GM18519 (cell line): ENCODE measurements around the gene WDSUB1.

Experiments used
- ATAC-seq: cut with Tn5 transposase; IDR thresholded peaks from one replicate; pipeline ENCODE4 v1.9.1; 2021; ENCODE audit warnings: mild to moderate bottlenecking, moderate library complexity; ENCODE audit not compliant: unreplicated experiment, low FRiP score

WDSUB1 gene

DNA sequence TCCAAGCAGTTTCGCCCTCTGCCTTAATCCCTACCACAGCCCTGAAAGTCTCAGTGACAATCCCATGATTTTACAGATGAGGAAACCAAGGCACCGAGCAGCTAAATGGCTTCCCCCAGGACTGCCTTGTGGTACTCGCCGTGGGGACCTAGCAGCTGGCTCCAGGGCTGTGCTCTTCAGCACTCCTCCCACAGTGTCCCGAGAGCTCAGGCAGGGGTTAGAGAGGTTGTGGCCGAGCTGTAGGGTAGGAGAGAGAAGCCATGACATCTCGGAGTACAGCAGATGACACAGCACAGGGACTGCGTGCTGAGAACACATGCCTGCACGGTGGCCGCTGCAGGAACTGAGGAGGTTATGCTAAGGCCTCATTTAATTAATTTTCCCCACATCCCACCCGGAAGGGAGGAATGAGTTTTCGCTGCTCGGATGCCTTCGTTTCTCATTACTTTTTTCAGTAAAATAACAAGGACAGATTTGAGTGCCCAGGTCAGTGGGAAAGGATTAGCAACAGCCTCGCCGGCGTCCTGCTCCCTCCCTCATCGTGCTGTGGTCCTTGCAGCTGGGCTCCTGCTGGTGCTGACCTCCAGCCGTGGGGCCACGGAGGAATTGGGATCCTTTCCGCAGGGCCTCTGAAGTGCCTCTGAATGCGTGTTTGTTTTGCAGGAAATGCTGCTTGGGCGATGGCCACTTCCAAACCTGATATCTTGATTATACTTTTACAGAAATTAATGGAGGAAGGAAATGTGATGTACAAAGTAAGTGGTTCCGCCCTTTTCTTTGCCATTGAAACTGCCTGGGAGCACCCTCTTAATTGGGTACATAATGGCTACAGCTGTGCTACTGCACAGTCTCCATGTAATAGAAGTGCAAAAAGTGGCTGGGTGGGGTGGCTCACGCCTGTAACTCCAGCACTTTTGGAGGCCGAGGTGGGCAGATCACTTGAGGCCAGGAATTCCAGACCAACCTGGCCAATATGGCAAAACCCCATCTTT is 61.2 kb downstream of the WDSUB1 start:
- no peak for ATAC-seq

GRCh38 chr2:159224061-159224813 is 62.3 kb downstream of the WDSUB1 start:
- ATAC-seq, result no peak

GRCh38 chr2:159219394-159219998 is 67.0 kb downstream of the WDSUB1 start:
- ATAC-seq, result no peak

- no peak for ATAC-seq
Observed at GRCh38 chr2:159218389-159218788, 68.1 kb downstream of the WDSUB1 start.

DNA sequence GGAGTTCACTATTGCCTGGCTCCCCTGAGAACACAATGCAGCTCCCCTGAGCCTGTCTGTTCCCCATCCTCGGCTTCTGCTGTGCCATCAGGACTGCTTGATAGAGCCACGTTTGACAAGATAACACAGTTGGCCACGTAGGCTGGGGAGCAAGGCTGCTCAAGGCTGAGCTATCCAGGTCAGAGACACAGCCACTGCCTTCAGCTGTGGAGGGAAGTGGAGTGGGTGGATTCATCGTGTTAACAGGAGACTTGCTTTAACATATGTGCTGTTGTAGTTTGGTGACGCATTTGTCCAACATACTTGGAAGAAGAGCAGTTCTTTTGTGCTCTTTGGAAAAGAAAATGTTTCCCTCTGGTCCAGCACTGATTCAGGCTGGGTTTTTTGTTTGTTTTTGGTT is 68.8 kb downstream of the WDSUB1 start:
- ATAC-seq, result no peak

GRCh38 chr2:159215116-159215515 is 71.4 kb downstream of the WDSUB1 start:
- no peak for ATAC-seq

DNA sequence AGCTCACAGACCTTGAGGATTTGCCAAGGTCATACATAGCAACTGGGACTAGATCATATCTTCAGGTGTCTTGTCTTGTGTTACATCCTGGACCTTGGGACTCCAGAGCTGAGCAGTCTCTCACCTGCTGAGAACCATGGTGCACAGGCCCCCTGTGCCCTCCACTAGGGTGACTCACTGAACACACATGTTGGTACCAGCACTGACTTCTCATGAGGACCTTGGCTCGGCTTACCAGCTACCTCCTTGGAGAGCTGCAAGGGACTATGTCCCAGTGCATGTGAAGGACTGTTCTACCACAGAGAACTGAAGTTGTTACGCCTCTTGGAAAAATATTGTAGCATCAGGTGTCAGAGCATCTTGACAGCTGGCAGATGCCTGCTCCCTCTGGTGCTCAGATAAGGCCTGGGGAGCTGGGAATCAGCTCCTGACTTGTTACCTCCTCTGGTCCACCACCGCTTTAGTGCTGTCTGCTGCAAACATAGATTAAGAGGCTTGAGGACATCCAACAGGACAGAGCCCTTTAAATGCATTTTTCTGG is 72.1 kb downstream of the WDSUB1 start:
- no peak for ATAC-seq

DNA sequence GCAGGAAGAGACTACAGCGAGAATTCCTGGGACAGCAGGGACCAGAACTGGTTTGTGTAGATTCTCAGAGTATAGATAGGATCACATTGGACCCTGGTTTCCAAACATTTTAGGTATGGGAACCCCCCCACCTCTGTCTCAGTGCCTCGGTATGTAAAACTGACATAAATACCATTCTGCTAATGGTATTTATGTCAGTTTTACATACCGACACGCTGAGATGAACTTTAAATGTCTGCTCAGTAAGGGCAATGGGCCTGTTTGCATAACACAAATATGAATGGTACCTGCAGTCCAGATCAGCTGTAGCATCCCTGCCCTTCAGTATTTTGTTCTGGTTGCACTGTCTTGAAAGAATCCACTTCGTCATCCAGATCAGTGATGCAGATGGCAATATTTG is 73.2 kb downstream of the WDSUB1 start:
- ATAC-seq, result no peak

DNA sequence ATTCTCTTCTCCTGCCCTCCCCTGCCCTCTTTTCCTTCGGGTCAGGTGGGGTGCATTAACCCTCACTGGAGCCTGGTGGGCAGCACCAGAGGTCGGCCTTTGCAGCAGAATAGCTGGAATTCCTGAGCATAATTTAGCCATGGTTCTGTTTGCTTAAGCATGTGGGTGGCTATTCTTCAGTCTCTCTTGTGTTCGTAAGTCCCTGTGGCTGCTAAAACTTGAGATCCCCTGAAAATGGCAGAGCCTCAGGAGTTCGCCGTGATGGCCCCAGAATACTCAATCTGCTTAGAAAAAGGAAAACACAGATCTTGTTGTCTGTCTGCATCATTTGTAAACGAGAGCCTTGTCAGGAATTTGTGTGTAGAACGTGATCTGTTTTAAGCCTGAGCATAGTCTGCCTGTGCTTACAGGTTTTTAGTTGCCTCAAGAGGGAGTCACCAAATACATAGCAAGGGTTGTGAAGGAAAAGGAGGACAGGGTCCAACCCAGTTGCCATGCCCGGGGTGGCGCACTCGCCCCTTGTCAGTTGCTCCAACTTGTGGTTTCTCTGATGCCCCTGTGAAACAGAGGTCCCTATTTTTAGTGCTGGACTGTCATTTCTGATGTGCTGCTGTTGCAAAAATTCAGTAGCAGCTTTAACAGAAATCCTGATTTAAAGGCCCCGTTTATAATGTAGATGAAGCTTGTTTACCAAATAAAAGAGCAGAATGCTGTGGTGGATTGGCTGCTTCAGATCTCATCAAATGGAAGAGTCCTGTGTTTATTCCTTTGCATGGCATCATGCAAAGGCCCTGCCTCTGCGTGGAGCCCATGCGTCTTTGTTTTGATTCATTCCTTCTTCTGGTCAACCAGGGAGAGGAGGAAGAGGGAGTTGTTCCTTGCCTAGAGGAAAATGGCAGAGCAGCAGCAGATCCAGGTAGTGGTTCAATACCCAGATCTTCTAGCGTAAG is 74.8 kb downstream of the WDSUB1 start:
- ATAC-seq, result no peak

- no peak for ATAC-seq
Observed at GRCh38 chr2:159209341-159210306, 76.9 kb downstream of the WDSUB1 start.

DNA sequence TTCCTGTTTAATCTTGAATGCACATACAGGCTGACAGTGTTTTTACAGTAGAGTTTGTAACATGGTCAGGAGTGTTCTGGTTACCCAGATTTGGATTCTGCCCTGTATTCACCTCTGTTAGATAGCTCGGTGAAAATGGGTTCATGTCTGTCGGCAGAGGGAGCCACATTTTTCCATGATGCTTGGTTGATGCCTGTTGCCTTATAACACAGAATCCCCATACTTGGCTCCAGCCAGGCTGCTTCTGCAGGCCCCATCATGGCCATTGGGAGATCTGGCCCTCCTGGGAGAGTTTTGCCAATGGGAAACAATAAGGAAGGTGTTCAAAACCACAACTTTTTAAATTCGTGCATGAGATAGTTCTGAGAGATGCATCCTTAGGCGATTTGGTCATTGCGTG is 78.1 kb downstream of the WDSUB1 start:
- ATAC-seq, result no peak

DNA sequence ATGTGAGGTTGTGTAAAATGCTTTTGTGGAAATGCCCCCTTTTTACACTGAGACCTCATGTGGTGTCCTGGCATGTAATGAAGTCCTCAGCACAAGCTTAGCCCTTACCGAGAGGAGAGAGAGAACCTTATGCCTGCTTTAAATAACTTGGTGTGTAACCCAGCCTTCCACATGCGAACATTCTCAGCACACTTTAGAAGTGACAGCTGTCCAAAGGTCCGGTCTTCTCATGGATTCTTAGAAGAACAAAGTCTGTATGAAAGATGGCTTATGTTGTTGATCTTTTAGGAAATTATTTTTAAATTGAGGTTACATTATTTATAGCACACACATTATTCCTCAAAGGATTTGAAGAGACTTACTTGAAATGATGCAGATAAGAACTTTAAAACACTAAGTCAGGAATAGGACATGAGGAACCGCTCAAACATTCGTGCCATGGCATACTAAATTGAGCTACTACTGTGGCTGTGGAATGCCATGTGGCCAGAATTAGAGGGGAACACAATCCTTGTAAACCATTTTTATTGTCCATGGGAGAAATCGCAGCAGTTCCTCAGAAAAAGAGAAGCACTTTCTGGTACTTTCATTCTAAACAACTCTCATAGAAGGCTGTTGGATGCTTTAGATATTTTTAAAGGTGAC is 79.6 kb downstream of the WDSUB1 start:
- no peak for ATAC-seq

DNA sequence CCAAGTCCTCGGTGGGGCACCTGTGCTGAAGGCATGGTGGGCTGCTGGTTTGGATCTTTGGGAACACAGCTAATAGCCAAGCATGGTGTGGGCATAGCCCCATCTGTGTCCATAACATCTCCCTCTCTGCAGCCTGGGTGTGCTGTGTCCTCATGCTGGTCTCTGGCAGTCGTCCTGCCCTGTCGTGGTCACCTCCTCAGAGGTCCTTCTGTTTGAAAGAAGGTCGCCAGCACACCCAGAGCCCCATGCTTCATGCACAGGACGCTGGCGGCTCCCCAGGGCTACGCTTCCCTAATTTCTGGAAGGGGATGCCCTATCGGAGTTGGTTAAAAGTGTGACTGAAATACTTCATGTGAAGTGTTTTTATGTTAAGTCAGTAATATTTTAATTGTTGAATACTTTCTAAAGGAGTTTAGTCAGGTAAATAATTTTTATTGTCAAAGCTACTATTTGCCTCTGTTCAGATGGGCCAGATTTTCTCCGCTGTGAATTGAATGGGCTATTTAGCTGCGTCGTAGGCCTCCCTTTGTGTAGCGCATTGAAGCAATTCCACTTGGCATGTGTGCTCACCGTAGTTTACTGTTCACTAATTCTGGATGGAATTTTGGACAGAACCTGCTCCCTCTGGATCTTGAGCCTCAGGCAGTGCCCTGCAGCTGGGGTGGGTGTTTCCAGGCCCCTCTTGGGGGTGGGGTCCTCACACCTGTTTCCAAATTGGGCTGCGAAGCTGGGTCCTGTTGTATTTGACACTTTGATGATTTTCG is 81.9 kb downstream of the WDSUB1 start:
- no peak for ATAC-seq

GRCh38 chr2:159202568-159203071 is 83.9 kb downstream of the WDSUB1 start:
- ATAC-seq, result no peak

DNA sequence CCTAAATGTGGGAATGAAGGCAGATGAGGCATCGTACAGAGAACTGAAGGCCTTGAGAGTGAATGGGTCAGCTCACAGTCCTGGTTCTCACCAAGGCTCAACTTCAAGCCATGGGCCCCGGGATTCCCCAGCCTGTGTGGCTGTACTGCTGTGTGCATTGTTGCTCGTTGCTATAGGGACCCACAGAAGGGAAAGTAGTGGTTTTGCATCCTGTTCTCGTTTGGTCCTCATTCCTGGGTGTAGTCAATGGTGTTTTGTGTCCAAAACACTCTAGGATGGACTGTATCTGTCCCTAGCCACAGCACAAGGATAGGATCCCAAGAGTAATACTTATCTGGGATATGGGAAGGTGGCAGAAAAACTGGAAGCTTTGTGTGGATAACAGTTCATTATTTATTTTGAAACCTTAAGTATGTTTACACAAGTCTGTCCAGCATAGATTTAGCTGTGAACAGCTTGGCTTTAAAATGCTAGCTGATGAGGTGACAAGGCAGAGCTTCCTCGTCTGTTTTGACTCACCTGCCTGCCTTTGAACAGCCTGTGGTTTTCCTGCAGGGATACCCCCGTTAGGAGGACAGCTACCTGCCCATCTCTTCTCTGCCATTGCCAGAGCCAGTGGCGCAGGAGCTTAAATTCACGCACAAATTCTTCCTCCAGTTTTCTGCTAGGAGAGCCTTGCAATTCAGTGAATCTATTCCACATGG is 85.0 kb downstream of the WDSUB1 start:
- peak; percentile 97 for ATAC-seq

DNA sequence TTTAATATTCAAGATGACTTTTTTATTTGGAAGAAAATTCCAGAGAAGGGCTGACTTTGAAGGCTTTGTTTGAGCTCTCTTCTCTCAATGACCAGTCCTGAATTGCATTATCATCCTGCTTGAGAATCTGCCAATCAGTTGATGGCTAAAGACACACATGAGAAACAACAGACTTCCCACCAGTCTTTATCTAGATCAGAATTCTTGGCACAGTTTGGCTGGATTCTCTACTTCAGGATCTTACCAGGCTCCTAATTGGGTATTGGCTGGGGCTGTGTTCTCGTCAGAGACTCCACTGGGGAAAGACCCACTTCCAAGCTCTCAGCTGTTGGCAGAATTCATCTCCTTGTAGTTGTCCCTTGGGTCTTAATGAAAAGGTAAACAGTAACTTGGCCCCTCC is 86.0 kb downstream of the WDSUB1 start:
- ATAC-seq, result no peak
